Measurements from ENCODE around the gene CRAMP1. TPM values are rescaled to one million over a fixed set of nuclear protein-coding genes. Genes with fewer than 3 reads are reported as not detected.

CRAMP1 gene
- total RNA-seq, 2 donors from 2014 or later = 29.2 to 40.0 TPM

DNA sequence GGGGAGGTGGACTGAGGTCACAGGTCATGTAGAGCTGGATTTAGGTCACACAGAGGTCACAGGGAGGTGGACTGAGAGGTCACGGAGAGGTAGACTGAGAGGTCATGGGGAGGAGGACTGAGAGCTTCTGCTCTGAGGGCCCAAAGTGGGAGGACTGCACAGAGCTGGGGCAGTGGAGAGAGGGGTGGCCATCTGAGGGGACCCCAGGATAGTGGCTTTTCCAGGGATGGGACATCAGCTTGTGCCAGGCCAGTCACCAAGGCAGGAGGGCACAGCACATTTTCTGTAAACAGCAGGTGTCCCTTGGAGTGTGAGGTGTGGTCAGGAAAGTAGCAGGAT, 39.8 kb downstream of the CRAMP1 start:
- Mint-ChIP-seq H3K27me3 (ENCODE audit: insufficient read depth) (no peaks in the 10 kb centered on the region), H3K36me3 (ENCODE audit: low read depth) (peaks cover 64% of the 10 kb centered on the region)
- H3K9ac ChIP-seq (ENCODE audit: extremely low read depth, low read length, poor library complexity, severe bottlenecking) = no peak overlapping the region

DNA sequence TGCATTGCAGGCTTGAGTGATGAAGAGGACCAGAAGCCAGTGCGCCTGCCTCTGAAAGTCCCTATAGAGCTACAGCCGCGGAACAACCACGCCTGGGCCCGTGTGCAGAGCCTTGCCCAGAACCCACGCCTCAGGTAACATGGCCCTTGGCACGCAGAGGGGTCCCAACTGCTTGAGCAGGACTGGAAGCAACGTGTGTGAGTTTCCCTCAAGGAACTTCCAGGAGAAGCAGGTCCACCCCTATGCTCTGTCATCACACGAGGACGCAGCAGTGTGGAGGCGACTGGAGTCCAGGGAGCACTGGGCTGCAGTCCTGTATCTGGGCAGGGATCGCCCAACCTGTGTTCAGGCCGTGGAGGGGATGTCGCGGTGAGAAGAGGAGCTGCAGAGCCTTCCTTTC, 40.9 kb downstream of the CRAMP1 start:
- TF ChIP-seq, protein P1, sequence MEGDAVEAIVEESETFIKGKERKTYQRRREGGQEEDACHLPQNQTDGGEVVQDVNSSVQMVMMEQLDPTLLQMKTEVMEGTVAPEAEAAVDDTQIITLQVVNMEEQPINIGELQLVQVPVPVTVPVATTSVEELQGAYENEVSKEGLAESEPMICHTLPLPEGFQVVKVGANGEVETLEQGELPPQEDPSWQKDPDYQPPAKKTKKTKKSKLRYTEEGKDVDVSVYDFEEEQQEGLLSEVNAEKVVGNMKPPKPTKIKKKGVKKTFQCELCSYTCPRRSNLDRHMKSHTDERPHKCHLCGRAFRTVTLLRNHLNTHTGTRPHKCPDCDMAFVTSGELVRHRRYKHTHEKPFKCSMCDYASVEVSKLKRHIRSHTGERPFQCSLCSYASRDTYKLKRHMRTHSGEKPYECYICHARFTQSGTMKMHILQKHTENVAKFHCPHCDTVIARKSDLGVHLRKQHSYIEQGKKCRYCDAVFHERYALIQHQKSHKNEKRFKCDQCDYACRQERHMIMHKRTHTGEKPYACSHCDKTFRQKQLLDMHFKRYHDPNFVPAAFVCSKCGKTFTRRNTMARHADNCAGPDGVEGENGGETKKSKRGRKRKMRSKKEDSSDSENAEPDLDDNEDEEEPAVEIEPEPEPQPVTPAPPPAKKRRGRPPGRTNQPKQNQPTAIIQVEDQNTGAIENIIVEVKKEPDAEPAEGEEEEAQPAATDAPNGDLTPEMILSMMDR (conservative IDR thresholded peaks at IDR 0.05) = no peak
- H3K27me3 ChIP-seq (ENCODE audit: control insufficient read depth, insufficient read depth, low read length, poor library complexity, severe bottlenecking) = no peaks in the 10 kb centered on the region
- H3K27ac ChIP-seq (ENCODE audit: low read depth, low read length) = no peak overlapping the region
- H3K4me3 Mint-ChIP-seq = no peak overlapping the region
- H3K4me1 Mint-ChIP-seq = no peaks in the 10 kb centered on the region
- no peak overlapping the region for H3K4me3 ChIP-seq (ENCODE audit: low read length)
- 95 to 99% methylated on average over 14 to 15 of the region's 15 CpGs for WGBS, 2 experiments (ENCODE audit: insufficient coverage in 1 of 2, insufficient read length in 1 of 2)
- peaks cover 67% of the 10 kb centered on the region for H3K36me3 Mint-ChIP-seq (ENCODE audit: low read depth)
- H3K9ac ChIP-seq (ENCODE audit: extremely low read depth, low read length, poor library complexity, severe bottlenecking) = no peak overlapping the region
- H3K4me1 ChIP-seq (ENCODE audit: control insufficient read depth, insufficient read depth, low read length) = no peaks in the 10 kb centered on the region
- no peak overlapping the region for H3K27ac Mint-ChIP-seq
- H3K9me3 Mint-ChIP-seq = no peaks in the 10 kb centered on the region
- no peak for DNase-seq
- peaks cover 60% of the 10 kb centered on the region for H3K36me3 ChIP-seq (ENCODE audit: control insufficient read depth, insufficient read depth, low read length)
- no peaks in the 10 kb centered on the region for H3K27me3 Mint-ChIP-seq (ENCODE audit: insufficient read depth)
- no peaks in the 10 kb centered on the region for H3K9me3 ChIP-seq (ENCODE audit: control insufficient read depth, low read length)

More for the DNA sequence above, 39.8 kb downstream of the CRAMP1 start:
- H3K9me3 Mint-ChIP-seq = no peaks in the 10 kb centered on the region
- H3K27ac Mint-ChIP-seq = no peak overlapping the region
- no peak overlapping the region for H3K4me3 Mint-ChIP-seq
- Histone ChIP-seq H3K9me3 (ENCODE audit: control insufficient read depth, low read length) (no peaks in the 10 kb centered on the region), H3K4me1 (ENCODE audit: control insufficient read depth, insufficient read depth, low read length) (no peaks in the 10 kb centered on the region), H3K4me3 (ENCODE audit: low read length) (no peak overlapping the region), H3K36me3 (ENCODE audit: control insufficient read depth, insufficient read depth, low read length) (peaks cover 65% of the 10 kb centered on the region), H3K27me3 (ENCODE audit: control insufficient read depth, insufficient read depth, low read length, poor library complexity, severe bottlenecking) (no peaks in the 10 kb centered on the region), H3K27ac (ENCODE audit: low read depth, low read length) (no peak overlapping the region)
- no peak for DNase-seq
- no peaks in the 10 kb centered on the region for H3K4me1 Mint-ChIP-seq
- TF ChIP-seq, protein P1 (conservative IDR thresholded peaks at IDR 0.05) = no peak
- WGBS, 2 experiments (ENCODE audit: insufficient coverage in 1 of 2, insufficient read length in 1 of 2) = 92 to 100% methylated on average over 1 of the region's 1 CpG

DNA sequence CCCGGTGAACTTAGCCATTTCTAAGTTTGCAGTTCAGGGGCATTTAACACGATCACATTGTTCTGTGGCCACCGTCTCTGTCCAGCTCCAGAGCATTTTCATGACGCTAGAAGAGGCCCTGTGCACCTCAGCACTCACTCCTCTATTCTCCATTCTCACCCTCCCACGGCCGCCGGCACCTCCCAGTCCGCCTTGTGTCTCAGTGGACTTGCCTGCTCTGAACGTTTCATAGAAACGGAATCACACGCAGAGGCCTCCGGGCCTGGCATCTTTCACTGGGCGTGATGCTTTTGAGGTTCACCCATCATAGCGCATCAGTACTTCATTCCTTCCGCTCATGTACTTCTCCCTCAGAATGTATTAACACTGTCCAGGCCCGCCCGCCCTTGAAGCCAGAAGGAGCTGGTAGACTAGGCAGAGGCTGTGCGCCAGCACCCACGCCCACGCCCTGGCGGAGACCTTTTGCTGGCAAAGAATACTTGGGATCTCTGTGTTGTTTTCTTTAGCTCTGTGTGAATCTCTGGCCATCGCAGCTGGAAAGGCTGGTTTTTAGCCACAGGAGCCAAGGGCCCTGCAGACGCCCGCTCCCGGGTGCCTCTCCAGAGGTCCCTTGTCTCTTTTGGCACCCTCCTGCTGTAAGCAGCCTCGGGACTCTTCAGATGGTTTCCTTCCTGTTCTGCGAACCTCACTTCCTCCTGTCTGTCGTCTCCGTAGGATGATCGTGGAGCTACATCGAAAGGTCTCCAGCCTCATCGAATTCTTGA, 42.5 kb downstream of the CRAMP1 start:
- H3K27ac ChIP-seq (ENCODE audit: low read depth, low read length) = no peak overlapping the region
- H3K27me3 Mint-ChIP-seq (ENCODE audit: insufficient read depth) = no peaks in the 10 kb centered on the region
- no peak overlapping the region for H3K4me3 ChIP-seq (ENCODE audit: low read length)
- H3K36me3 ChIP-seq (ENCODE audit: control insufficient read depth, insufficient read depth, low read length) = peaks cover 74% of the 10 kb centered on the region
- no peak overlapping the region for H3K27ac Mint-ChIP-seq
- H3K4me3 Mint-ChIP-seq = no peak overlapping the region
- no peak for DNase-seq
- no peaks in the 10 kb centered on the region for H3K4me1 Mint-ChIP-seq
- H3K9me3 ChIP-seq (ENCODE audit: control insufficient read depth, low read length) = no peaks in the 10 kb centered on the region
- TF ChIP-seq, protein P1 (conservative IDR thresholded peaks at IDR 0.05) = no peak
- 95 to 96% methylated on average over 21 to 32 of the region's 32 CpGs for WGBS, 2 experiments (ENCODE audit: insufficient coverage in 1 of 2, insufficient read length in 1 of 2)
- no peaks in the 10 kb centered on the region for H3K4me1 ChIP-seq (ENCODE audit: control insufficient read depth, insufficient read depth, low read length)
- no peak overlapping the region for H3K9ac ChIP-seq (ENCODE audit: extremely low read depth, low read length, poor library complexity, severe bottlenecking)
- no peaks in the 10 kb centered on the region for H3K9me3 Mint-ChIP-seq
- no peaks in the 10 kb centered on the region for H3K27me3 ChIP-seq (ENCODE audit: control insufficient read depth, insufficient read depth, low read length, poor library complexity, severe bottlenecking)
- H3K36me3 Mint-ChIP-seq (ENCODE audit: low read depth) = peaks cover 70% of the 10 kb centered on the region
